ENCODE results near the gene SLC33A1. TPM values are rescaled to one million over a fixed set of nuclear protein-coding genes. Genes with fewer than 3 reads are reported as not detected.
"Not testable (repeated sequence)": the region's sequence is repeated elsewhere in the genome, so short reads cannot be mapped to it uniquely, and the experiment has no call there.

The SLC33A1 gene
- total RNA-seq (2014; rRNA removed; shearing (Covaris generic)) = 15.8 and 18.6 TPM in 2 replicates

DNA sequence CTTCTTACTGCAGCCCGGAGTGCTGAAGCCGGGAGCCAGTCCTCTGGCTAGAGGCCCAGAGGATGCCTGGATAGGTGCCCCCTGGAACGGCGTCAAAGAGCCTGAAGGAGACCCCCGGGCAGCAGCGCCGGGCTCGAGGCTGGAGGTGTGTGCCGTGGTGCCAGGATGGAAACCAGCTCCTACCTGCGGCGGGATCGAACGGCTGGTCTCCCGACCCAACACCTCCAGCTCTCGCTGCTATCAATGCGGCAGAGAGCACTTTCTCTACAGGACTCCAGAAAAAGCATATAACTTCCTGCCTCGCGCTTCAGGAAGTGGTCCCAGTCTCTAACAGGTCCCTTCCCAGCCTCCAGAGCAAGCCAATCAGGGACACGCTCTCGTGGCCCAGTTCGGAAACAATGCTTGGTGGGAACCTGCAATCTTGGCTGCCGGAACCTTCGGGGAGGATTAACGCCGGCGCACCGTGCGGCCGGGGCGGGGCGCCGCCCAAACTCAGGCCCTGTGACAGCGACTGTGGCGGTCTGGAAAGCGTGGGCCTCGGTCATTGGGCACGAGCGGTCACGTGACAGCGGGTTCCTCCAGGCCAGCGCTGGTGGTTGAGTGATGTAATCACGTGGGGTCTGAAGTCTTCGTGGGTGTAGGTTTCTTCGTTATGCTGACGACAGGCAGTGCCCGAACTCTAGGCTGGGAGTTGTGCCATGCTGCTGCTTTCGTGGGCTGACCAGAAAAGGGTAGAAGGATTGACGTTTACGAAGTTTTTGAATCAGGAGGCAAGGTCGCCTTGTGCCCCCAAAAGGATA lies at the start of gene SLC33A1:
TSS of gene SLC33A1 (minus strand) at position 287 of the 800 bp plus-strand sequence. CDS start 430 bp downstream, outside the sequence.
- H3K4me1 ChIP-seq = peaks cover 3% of the 10 kb centered on the region; the same call in 1 of the 2 replicates

DNA sequence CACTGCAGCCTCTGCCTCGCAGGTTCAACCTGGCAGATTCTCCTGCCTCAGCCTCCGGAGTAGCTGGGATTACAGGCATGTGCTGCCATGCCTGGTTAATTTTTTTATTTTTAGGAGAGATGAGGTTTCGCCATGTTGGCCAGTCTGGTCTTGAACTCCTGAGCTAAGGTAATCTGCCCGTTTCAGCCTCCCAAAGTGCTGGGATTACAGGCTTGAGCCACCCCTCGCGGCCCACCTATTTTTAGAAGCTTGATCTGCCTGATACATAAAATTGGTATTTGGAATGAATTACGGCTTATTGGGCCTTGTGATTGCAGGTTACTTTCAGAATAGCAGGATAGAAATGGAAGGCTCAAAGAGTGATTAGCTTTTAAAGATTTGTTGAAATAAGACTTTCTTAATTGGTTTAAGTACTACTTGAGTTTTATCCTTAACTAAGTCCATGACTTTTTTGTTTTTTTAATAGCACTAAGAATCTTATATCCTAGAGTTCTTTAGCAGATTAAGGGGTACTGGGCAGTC lies 41.2 kb upstream of the SLC33A1 start:
- H3K9me3 ChIP-seq (replicated peaks) = no peaks in the 10 kb centered on the region
- no peak overlapping the region for H3K4me3 ChIP-seq
- no peaks in the 10 kb centered on the region for H3K4me1 ChIP-seq
- H3K36me3 ChIP-seq = peaks cover 43% of the 10 kb centered on the region
- H3K27ac ChIP-seq = no peak overlapping the region
- no peaks in the 10 kb centered on the region for H3K27me3 ChIP-seq
- no peak for DNase-seq

More for the DNA sequence above, at the start of gene SLC33A1:
- H3K9me3 ChIP-seq (replicated peaks) = no peaks in the 10 kb centered on the region
- peak; percentile 97 to 98 for DNase-seq
- H3K4me3 ChIP-seq = peak within 1 kb of the TSS; percentile 80
- no peaks in the 10 kb centered on the region for H3K36me3 ChIP-seq
- no peaks in the 10 kb centered on the region for H3K27me3 ChIP-seq
- H3K27ac ChIP-seq = peak within 1 kb of the TSS; percentile 67

DNA sequence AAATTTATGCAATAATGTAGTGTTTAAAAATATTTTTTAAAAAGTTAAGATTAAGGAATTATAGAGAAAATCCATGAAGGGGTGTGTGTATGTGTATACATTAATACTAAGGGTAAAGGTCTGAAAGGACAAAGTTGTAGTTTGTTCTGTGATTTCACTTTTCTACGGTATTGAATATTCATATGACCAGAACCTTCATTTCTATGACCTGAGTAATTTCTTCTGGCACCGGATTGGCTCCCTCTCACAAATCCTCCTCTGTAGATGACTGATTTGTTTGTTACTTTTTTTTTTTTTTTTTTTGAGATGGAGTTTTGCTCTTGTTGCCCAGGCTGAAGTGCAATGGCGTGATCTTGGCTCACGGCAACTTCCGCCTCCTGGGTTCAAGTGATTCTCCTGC lies 37.1 kb upstream of the SLC33A1 start:
- Histone ChIP-seq H3K27ac (no peak overlapping the region), H3K36me3 (peaks cover 19% of the 10 kb centered on the region; the same call in 1 of the 2 replicates), H3K4me3 (no peak overlapping the region), H3K4me1 (no peaks in the 10 kb centered on the region), H3K27me3 (no peaks in the 10 kb centered on the region), H3K9me3 (replicated peaks) (no peaks in the 10 kb centered on the region)
- no peak for DNase-seq

DNA sequence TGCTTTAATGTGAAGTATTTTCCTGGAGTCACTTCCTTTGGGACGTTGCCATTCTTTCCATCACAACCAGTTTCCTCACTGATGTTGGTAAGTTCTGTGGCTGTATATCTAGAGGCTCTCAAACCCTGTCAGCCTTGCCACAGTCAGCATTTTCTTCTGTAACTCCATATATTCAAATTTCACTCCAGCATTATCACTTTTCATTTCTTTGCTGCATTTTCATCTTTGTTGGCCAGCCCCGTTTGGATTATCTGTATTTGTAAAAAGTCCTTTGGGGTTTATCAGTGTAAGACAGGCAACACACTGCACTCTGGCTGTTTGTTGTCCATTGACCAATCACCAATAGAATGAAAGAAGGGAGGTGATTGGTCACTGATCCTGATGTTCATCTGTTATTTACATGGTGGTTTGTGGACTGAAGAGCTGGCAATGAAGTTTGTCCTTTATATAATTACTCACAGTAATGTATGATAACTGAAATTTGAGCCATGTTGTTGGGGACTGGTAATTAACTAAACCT lies 36.5 kb upstream of the SLC33A1 start:
- no peak overlapping the region for H3K27ac ChIP-seq
- H3K36me3 ChIP-seq = peaks cover 19% of the 10 kb centered on the region; the same call in 1 of the 2 replicates
- no peak overlapping the region for H3K4me3 ChIP-seq
- no peak for DNase-seq
- no peaks in the 10 kb centered on the region for H3K9me3 ChIP-seq (replicated peaks)
- H3K27me3 ChIP-seq = no peaks in the 10 kb centered on the region
- H3K4me1 ChIP-seq = no peaks in the 10 kb centered on the region

DNA sequence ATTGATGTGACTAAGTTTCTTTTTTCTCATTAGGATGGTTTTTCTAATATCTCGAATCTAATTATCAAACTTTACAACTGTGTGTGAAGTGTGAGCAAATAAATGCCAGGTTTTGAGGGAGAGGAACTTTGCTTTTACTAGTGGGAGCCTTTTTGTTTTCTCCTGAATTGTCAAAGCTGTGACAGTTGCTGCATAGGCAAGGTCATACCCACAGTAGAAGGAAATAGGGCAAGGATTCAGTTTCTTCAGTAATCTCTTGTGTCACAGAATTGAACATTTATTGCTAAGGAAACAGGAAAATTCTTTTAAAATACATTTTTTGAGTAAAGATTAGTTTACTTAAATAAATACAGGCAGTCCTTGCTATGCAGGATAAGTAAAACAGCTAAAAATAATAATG lies 35.7 kb upstream of the SLC33A1 start:
- Histone ChIP-seq H3K4me3 (no peak overlapping the region), H3K27me3 (no peaks in the 10 kb centered on the region), H3K4me1 (no peaks in the 10 kb centered on the region), H3K27ac (no peak overlapping the region), H3K36me3 (peaks cover 13% of the 10 kb centered on the region; the same call in 1 of the 2 replicates), H3K9me3 (replicated peaks) (no peaks in the 10 kb centered on the region)
- no peak for DNase-seq

DNA sequence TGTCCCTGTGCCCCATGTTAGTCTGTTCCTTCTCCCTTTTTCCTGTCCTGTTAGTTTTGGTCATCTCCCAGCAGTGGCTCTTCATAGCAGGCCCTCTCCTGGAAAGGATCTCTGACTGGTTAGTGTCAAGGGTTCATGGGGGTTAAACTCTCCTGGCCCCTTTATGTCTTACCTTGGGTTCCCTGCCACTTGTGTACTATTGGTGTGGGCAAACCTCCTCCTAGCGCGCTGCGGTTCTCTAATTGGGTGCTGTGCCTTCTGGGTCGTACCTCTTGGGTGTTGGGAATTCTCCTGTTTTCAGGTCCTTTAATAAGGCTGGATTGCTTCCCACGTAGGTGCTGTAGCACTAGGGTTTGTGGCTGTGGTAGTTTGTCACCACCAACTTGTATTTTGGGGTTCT lies 35.0 kb upstream of the SLC33A1 start:
- Histone ChIP-seq H3K36me3 (peaks cover 5% of the 10 kb centered on the region; the same call in 1 of the 2 replicates), H3K27ac (no peak overlapping the region), H3K4me3 (no peak overlapping the region), H3K9me3 (replicated peaks) (no peaks in the 10 kb centered on the region), H3K27me3 (no peaks in the 10 kb centered on the region), H3K4me1 (no peaks in the 10 kb centered on the region)
- DNase-seq = no peak

DNA sequence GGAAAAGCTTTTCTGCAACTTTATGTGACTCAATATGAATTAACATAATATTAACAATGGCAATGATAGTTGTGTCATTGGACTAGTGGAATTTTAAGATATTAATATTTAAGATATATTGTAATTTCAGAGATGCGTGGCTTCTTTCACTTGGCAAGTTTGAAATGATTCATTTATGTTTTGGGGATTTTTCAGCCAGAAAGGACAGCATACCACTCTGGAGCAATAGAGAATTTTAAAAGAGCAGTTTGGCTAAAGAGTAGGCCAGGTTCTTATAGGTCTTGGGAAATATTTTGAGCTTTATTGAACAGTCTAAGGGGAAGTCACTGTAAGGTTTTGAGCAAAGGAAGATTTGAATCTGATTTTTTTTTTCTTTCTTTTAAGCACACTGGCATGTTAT lies 32.7 kb upstream of the SLC33A1 start:
- Histone ChIP-seq H3K4me1 (no peaks in the 10 kb centered on the region), H3K36me3 (no peaks in the 10 kb centered on the region), H3K27me3 (no peaks in the 10 kb centered on the region), H3K27ac (no peak overlapping the region), H3K9me3 (replicated peaks) (no peaks in the 10 kb centered on the region), H3K4me3 (no peak overlapping the region)
- no peak for DNase-seq

DNA sequence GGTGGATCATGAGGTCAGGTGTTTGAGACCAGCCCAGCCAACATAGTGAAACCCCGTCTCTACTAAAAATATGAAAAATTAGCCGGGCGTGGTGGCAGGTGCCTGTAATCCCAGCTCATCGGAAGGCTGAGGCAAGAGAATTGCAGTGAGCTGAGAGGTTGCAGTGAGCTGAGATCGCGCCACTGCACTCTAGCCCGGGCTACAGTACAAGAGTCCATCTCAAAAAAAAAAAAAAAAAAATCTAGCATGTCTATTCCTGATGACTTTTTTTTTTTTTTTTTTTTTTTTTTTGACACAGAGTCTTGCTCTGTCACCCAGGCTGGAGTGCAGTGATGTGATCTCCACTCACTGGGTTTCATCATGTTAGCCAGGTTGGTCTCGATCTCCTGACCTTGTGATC lies 32.1 kb upstream of the SLC33A1 start:
- H3K9me3 ChIP-seq (replicated peaks); H3K27me3 ChIP-seq; DNase-seq; H3K27ac ChIP-seq; H3K36me3 ChIP-seq; H3K4me1 ChIP-seq; H3K4me3 ChIP-seq: not testable (repeated sequence)

DNA sequence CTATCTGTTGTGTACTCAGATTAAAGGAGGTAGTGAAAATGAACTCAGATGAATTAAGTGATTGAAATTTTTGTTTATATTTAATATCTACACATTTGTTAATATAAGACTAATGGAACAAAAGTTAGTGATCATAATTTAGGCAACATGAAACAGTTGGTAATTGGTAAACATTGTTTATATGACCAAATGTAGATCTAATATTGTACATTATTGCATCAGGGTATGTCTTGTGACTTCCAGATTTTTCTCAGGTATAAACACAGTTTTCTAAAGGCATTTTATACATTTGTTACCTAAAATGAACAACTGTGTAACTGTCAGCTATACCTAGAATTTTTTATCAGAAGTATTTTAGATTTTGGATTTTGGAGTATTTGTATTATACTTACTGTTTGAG lies 31.1 kb upstream of the SLC33A1 start:
- no peak for DNase-seq
- Histone ChIP-seq H3K9me3 (replicated peaks) (no peaks in the 10 kb centered on the region), H3K4me1 (no peaks in the 10 kb centered on the region), H3K27me3 (no peaks in the 10 kb centered on the region), H3K27ac (no peak overlapping the region), H3K36me3 (no peaks in the 10 kb centered on the region), H3K4me3 (no peak overlapping the region)

DNA sequence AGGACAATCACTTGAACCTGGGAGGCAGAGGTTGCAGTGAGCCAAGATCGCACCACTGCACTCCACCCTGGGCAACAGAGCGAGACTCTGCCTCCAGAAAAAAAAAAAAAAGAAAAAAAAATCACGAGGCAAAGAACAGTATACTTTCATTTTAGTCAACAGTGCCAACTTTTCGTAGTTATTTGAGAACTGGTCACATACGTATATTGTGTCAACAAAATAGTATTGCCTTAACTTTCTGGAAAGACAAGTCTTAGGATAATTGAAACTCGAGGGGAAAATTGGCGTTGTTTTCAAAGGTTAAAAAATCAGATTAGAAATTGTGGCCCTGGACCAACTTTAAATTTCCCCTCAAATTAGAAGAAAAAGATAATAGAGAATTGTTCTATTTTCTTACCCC lies 30.1 kb upstream of the SLC33A1 start:
- Histone ChIP-seq H3K4me3 (no peak overlapping the region), H3K27me3 (no peaks in the 10 kb centered on the region), H3K4me1 (no peaks in the 10 kb centered on the region), H3K9me3 (replicated peaks) (no peaks in the 10 kb centered on the region), H3K27ac (no peak overlapping the region), H3K36me3 (no peaks in the 10 kb centered on the region)
- no peak for DNase-seq

DNA sequence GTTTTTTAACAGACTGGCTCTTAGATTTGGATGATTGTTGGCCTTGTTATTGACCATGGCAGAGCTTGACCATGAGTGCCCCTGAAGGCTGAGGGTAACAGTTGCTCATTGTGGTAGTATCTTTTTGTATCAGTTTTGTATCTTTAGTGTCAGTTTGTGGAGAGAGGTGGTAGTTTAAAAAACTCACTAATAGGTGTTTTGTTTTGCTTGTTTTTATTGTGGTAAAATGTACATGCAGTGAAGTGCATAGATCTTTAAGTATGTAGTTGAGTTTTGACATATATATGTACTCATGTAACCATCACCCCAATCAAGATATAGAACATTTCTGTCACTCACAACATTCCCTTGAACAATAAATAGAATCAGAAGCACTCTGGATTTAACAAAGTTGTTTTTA lies 26.1 kb upstream of the SLC33A1 start:
- H3K36me3 ChIP-seq = no peaks in the 10 kb centered on the region
- H3K27ac ChIP-seq = no peak overlapping the region
- H3K9me3 ChIP-seq (replicated peaks) = no peaks in the 10 kb centered on the region
- H3K4me3 ChIP-seq = no peak overlapping the region
- H3K27me3 ChIP-seq = no peaks in the 10 kb centered on the region
- H3K4me1 ChIP-seq = no peaks in the 10 kb centered on the region
- DNase-seq = no peak

DNA sequence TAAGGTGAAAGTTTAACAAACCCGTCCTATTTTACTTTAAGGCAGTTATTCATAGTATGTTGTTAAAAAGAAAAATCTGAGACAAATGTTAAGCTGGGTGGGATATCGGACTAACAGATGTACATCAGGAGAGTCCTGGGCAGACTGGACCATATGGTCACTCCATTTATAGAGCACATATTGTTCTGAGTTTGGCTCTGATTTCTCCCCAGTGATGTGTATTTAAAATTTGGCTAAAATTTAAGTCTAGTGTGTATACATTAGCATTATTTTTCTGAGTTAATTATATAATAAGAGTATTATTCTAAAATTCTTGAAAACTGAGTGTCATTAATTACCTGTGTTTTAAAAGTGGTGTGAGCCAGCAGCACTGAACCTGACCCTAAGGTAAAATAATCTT lies 22.3 kb upstream of the SLC33A1 start:
- Histone ChIP-seq H3K9me3 (replicated peaks) (no peaks in the 10 kb centered on the region), H3K4me3 (no peak overlapping the region), H3K27ac (no peak overlapping the region), H3K36me3 (no peaks in the 10 kb centered on the region), H3K4me1 (no peaks in the 10 kb centered on the region), H3K27me3 (no peaks in the 10 kb centered on the region)
- DNase-seq = no peak

DNA sequence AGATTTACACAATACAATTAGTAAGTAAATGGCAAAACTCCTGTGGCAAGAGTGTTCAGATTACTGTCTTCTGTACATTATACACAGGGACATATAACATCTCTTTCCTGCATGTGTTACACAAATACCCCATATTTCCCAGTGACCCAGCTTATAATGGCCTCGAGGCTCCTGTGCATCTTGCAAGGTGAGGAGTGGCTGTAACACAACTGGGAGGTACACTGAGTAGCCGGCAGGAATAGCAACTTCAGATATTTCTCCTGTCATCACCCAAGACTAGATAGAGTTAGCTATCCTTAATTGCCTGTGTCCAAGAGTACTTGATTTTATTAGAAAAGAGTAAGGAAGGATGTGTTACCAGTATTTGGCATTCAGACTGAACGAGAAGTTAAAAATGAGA lies 21.8 kb upstream of the SLC33A1 start:
- Histone ChIP-seq H3K27ac (no peak overlapping the region), H3K4me3 (no peak overlapping the region), H3K4me1 (no peaks in the 10 kb centered on the region), H3K36me3 (no peaks in the 10 kb centered on the region), H3K27me3 (no peaks in the 10 kb centered on the region), H3K9me3 (replicated peaks) (no peaks in the 10 kb centered on the region)
- DNase-seq = no peak

DNA sequence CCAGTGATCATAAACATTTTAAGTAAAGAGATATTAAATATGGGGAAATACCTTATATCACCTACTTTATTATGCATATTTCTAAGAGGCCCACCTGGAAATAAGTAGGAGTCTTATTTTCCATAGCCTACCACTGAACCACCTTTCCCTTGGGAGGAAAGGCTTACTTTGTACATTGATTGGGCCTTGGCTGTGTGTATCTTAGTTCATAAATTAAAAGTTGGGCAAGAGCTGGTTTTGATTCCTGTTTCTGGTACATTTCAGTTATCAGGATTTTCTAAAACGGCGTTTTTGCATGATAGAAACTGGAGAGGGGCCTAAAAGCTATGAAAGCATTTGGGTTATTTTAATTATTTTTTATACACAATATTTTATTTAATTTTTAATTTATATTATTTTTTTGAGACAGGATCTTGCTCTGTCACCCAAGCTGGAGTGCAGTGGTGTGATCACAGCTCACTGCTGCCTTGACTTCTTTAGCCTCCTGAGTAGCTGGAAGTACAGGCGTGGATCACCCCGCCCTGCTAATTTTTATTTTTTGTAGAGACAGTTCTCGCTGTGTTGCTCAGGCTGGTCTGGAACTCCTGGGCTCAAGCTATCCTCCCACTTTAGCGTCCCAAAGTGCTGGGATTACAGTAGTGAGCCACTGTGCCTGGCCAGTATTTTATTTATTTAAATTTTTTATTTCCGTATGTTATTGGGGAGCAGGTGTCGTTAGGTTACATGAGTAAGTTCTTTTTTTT lies 18.8 kb upstream of the SLC33A1 start:
- no peak for DNase-seq
- Histone ChIP-seq H3K27ac (no peak overlapping the region), H3K9me3 (replicated peaks) (no peaks in the 10 kb centered on the region), H3K27me3 (no peaks in the 10 kb centered on the region), H3K36me3 (no peaks in the 10 kb centered on the region), H3K4me1 (0 out of 2 replicates have a peak, but pooled peaks cover 4% of the 10 kb centered on the region), H3K4me3 (peak overlapping the region; percentile 84)

DNA sequence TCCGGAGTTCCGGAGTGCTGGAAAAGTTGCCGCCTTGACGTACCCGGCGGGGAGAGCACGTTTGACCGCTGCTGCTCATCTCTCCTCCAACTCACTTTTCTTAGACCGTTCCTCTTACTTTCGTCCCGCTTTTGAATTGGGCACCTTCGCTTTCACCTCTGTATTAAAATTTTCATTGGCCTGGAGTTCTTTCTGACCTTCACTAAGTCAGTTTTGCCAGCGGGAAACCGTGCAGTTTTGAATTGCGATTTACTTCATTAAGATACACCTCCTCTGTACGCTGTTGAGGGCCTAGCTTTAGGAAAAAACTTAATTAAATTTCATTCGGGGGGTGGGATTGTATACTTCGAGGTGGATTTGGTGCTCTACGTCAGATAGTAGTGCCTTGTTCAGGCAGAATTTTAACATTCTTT lies 17.5 kb upstream of the SLC33A1 start:
- H3K9me3 ChIP-seq (replicated peaks) = no peaks in the 10 kb centered on the region
- H3K27me3 ChIP-seq = no peaks in the 10 kb centered on the region
- H3K36me3 ChIP-seq = no peaks in the 10 kb centered on the region
- H3K27ac ChIP-seq = peak overlapping the region; percentile 84
- no peak for DNase-seq
- H3K4me3 ChIP-seq = peak overlapping the region; percentile 84
- 0 out of 2 replicates have a peak, but pooled peaks cover 4% of the 10 kb centered on the region for H3K4me1 ChIP-seq
